Activated naive CD8-positive, alpha-beta T cell (primary cell): Measurements from ENCODE around the gene SC5D.

Source experiments
- H3K27ac Mint-ChIP-seq: one replicate; pipeline ENCODE4 v1.8.0; 2021; ENCODE audit warnings: mixed read lengths
- H3K27me3 Mint-ChIP-seq: one replicate; pipeline ENCODE4 v1.8.0; 2021; ENCODE audit warnings: mixed read lengths
- H3K36me3 Mint-ChIP-seq: one replicate; pipeline ENCODE4 v1.8.0; 2021; ENCODE audit warnings: mixed read lengths
- H3K4me1 Mint-ChIP-seq: one replicate; pipeline ENCODE4 v1.8.0; 2021; ENCODE audit warnings: low read depth, mixed read lengths
- H3K4me3 Mint-ChIP-seq: one replicate; pipeline ENCODE4 v1.8.0; 2021; ENCODE audit warnings: mild to moderate bottlenecking, mixed read lengths
- H3K9me3 Mint-ChIP-seq: one replicate; pipeline ENCODE4 v1.8.0; 2021; ENCODE audit warnings: low read depth, mixed read lengths

Gene SC5D

DNA sequence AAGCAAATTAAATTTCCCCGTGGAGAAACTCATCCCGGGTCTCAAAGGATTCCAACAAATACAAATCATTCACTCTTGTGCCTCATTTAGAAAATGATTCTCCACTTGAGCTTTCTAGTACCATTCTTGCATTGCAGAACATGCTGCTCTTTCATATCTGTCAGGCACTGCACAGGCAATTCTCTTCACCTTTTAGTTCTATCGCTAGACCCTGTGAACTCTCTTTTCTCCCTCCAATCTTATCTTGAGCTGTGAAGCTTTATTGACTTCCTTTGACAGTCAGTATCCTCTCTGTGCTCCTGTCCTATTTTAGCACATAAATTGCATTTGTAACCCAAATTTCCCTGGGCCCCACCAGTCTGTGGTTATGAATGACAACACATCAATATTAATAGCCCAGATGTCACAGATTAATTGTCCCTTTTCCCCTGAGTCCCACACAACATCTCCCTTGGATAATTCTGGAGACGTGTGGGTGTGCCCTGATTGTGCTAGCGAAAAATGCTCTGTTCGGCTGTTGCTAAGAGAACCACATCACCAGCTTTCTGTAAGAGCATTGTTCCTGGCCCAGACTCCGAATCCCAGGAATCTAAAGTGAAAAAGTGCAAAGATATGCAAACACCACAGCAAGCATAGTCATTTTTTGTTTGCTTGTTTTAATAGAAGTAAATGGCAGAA, 22.4 kb upstream of the SC5D start:
- peaks cover 6% of the 10 kb centered on the region for H3K4me1 Mint-ChIP-seq
- H3K9me3 Mint-ChIP-seq = no peaks in the 10 kb centered on the region
- peaks cover 14% of the 10 kb centered on the region for H3K27me3 Mint-ChIP-seq

DNA sequence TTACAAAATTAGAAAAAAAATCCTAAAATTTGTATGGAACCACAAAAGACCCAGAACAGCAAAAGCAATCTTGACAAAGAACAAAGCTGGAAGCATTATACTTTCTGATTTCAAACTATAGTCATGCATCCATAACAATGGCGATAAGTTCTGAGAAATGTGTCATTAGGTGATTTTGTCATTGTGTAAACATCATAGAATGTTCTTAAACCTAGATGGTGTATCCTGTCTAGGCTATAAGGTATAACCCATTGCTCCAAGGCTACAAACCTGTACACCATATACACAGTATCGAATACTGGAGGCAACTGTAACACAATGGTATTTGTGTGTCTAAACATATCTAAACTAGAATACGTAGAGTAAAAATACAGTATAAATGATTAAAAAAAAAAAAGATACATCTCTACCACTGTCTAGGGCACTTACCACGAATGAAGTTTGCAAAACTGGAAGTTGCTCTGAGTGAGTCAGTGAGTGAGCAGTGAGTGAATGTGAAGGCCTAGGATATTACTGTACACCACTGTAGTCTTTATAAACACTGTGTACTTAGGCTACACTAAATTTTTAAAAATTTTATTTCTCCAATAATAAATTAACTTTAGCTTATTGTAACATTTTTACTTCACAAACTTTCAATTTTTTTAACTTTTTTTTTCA, 18.1 kb upstream of the SC5D start:
- peaks cover 2% of the 10 kb centered on the region for H3K27me3 Mint-ChIP-seq
- no peaks in the 10 kb centered on the region for H3K36me3 Mint-ChIP-seq
- H3K9me3 Mint-ChIP-seq = peaks cover 11% of the 10 kb centered on the region
- no peak overlapping the region for H3K27ac Mint-ChIP-seq
- H3K4me3 Mint-ChIP-seq = no peak overlapping the region
- peaks cover 2% of the 10 kb centered on the region for H3K4me1 Mint-ChIP-seq

More for the DNA sequence above, 22.4 kb upstream of the SC5D start:
- Mint-ChIP-seq H3K4me3 (no peak overlapping the region), H3K36me3 (no peaks in the 10 kb centered on the region), H3K27ac (no peak overlapping the region)

DNA sequence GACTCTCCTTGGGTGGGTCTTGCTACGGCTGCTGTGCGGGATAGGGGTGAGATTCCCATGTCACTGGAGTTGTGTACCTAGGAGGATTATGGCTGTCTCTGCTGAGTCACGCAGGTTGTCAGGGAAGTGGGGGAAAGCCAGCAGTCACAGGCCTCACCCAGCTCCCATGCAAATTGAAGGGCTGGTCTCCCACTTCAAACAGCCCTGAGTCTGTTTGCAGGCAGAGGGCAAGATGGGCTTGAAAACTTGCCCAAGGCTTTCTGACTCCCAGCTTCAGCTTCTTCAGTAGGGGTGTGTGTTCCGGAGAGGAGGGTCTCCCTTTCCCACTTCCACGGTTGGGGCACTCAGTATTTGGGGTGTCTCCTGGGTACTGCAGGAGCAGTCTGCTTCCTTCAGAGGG, 10.9 kb upstream of the SC5D start:
- Mint-ChIP-seq H3K36me3 (no peaks in the 10 kb centered on the region), H3K4me3 (no peak overlapping the region), H3K27ac (no peak overlapping the region), H3K9me3 (peaks cover 11% of the 10 kb centered on the region), H3K27me3 (peaks cover 9% of the 10 kb centered on the region), H3K4me1 (no peaks in the 10 kb centered on the region)

DNA sequence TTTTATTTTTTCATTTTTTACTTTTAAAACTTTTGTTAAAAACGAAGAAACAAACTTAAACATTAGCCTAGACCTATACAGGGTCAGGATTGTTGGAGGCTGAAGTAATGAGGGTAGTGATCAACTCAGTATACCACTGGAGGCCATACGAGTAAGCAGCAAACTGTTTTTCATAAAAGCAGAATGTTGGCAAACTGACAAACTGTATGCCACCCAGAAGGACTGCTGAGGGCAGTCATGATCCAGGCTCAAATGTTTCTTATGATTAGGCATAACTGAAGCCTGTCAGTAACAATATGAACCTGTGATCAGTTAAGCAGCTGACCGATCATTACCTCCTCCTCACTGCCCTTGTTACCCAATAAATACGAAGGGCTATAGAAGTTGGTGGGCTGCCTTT, 10.2 kb upstream of the SC5D start:
- no peak overlapping the region for H3K27ac Mint-ChIP-seq
- no peaks in the 10 kb centered on the region for H3K4me1 Mint-ChIP-seq
- peaks cover 9% of the 10 kb centered on the region for H3K27me3 Mint-ChIP-seq
- peaks cover 11% of the 10 kb centered on the region for H3K9me3 Mint-ChIP-seq
- no peaks in the 10 kb centered on the region for H3K36me3 Mint-ChIP-seq
- H3K4me3 Mint-ChIP-seq = no peak overlapping the region

DNA sequence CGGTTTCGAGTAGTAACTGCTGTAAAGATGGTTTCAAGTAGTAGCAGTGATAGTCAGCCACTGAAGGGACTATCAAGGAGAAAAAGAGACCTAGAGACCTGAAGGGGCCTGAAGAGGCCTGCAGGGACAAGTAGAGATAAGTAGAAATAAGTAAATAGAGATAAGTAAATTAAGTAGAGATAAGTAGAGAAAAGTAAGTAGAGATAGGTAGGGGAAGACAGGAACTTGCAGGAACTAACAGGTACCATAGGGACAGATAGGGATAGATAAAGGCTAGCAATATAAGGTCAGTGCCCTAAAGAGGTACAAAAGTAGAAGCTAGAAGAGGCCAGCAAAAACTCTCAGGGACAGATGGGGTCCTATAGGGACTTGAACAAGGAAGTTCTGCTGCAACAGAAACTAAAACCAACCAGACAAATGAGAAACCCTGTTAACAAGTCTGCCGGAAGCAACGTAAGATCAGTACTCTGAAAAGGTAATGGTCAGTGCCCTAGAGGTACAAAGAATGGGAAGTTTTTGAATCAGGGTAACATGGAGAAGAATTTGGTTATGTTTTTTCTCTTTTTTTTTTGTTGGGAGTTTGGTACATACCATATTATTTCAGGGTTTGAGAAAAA, 9.6 kb upstream of the SC5D start:
- Mint-ChIP-seq H3K9me3 (peaks cover 6% of the 10 kb centered on the region), H3K36me3 (no peaks in the 10 kb centered on the region), H3K4me3 (no peak overlapping the region), H3K4me1 (no peaks in the 10 kb centered on the region), H3K27ac (no peak overlapping the region), H3K27me3 (peaks cover 9% of the 10 kb centered on the region)

DNA sequence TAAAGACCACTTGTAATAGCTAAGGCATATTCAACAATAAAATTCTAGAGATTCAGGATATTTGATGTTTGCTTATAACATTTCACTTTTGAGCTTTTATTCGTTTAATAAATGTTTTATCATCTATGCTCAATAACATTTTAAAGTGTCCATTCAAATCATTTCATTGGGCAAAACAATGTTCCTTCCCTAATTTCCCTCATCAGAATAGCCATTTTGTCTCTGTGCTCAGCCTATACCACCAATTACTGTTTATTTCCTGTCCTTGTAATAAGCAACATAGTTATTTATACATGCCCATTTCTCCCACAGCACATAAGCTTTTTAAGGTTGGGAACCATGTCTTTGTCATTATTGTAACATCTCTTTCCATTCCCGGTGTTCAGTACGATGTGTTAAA, 1.3 kb upstream of the SC5D start:
- Mint-ChIP-seq H3K36me3 (peaks cover 2% of the 10 kb centered on the region), H3K4me1 (peaks cover 46% of the 10 kb centered on the region), H3K9me3 (no peaks in the 10 kb centered on the region), H3K27me3 (no peaks in the 10 kb centered on the region), H3K27ac (no peak overlapping the region), H3K4me3 (no peak overlapping the region)

DNA sequence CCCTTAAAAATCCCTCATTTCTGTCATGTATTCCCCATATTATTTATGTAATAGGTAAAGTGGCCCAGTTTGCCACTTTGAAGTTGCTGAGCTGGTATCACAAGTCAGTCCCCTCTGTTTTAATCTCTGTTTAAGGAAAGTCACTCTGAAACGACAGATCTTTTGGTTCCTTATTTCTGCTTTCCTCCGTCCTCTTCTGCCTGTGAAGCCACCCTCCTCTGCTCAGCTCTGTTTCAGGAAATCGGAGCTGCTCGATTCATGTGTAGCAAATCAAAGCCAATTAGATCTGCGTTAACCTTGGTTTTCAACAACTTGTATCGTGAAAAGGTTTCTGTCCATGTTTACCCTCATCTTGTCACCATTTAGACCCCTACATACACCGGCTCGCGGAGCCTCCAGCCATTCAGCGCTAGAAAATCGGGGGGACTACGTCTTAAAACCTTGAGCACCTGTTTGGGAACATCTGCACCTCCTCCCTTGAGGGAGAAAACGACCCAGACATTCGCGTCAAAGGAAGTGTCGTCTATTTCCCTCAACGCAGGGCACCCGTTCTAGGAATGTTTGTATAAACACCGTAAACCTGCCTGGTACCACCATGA, 576 bp upstream of the SC5D start:
- H3K36me3 Mint-ChIP-seq = peaks cover 2% of the 10 kb centered on the region
- peak overlapping the region; percentile 93 for H3K27ac Mint-ChIP-seq
- no peaks in the 10 kb centered on the region for H3K27me3 Mint-ChIP-seq
- no peaks in the 10 kb centered on the region for H3K9me3 Mint-ChIP-seq
- peak overlapping the region; percentile 94 for H3K4me3 Mint-ChIP-seq
- peaks cover 50% of the 10 kb centered on the region for H3K4me1 Mint-ChIP-seq

DNA sequence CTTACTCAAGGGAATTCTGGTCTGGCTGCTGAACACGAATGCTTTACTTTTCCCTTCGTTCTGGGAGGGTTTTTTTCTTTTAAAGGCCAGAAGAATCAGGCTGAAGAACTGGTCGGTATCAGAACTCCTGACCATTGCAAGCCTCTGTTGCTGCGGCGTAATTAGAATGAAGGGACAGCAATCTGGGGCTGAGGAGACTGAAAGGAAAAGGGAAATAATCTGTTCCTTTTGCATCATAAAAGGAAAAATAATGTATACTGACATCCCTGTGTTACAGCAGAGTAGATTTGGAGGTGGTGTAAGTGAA, 670 bp downstream of the SC5D start:
- Mint-ChIP-seq H3K4me3 (peak overlapping the region; percentile 94), H3K9me3 (no peaks in the 10 kb centered on the region), H3K36me3 (peaks cover 2% of the 10 kb centered on the region), H3K4me1 (peaks cover 59% of the 10 kb centered on the region), H3K27me3 (no peaks in the 10 kb centered on the region), H3K27ac (peak overlapping the region; percentile 93)

DNA sequence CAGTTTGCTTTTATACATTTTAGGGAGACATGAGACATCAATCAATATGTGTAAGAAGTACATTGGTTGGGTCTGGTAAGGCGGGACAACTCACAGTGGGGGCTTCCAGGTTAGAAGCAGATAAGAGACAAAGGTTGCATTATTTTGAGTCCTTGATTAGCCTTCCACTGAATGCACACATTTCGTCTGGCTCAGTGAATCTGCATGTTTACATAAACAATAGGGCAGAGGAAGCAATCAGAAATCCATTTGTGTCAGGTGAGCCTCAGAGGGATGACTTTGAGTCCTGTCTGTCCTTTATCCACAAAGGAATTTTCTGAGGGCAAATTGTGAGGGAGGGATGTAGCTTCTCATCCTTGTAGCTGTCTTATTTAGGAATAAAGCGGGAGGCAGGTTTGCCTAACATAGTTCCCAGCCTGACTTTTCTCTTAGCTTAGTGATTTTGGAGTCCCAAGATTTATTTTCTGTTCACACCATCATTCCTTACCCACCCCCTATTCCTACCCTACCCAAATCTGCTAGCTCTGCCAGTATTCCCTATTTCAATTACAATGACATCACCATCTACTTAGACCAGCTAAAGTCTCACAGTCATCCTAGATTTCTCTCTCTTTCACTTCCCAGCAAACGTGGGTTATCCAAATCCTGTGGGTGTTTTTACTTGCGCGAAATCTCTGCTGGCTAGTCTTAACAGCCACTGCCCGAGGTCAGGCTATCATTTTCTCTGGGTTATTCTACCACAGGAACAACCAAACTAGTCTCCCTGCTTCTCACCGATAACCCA, 2.9 kb downstream of the SC5D start:
- no peaks in the 10 kb centered on the region for H3K27me3 Mint-ChIP-seq
- H3K4me3 Mint-ChIP-seq = no peak overlapping the region
- peaks cover 2% of the 10 kb centered on the region for H3K36me3 Mint-ChIP-seq
- H3K9me3 Mint-ChIP-seq = no peaks in the 10 kb centered on the region
- H3K4me1 Mint-ChIP-seq = peaks cover 70% of the 10 kb centered on the region
- peak overlapping the region; percentile 24 for H3K27ac Mint-ChIP-seq

DNA sequence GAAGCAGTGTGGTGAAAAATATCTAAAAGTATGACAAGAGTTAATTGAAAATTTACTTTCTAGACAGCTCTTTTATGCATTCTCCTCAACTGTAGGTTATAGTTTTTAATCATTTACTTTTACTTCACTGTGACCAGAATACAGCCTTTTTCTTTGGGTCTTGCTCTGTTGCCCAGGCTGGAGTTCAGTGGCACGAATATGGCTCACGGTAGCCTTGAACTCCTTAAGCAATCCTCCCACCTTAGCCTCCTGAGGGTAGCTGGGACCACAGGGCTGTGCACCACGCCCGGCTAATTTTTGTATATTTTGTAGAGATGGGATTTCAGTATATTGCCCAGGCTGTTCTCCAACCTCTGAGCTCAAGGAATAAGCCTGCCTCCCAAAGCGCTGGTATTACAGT, 5.3 kb downstream of the SC5D start:
- Mint-ChIP-seq H3K9me3 (no peaks in the 10 kb centered on the region), H3K4me3 (no peak overlapping the region), H3K27ac (no peak overlapping the region), H3K4me1 (peaks cover 78% of the 10 kb centered on the region), H3K36me3 (peaks cover 2% of the 10 kb centered on the region), H3K27me3 (no peaks in the 10 kb centered on the region)

DNA sequence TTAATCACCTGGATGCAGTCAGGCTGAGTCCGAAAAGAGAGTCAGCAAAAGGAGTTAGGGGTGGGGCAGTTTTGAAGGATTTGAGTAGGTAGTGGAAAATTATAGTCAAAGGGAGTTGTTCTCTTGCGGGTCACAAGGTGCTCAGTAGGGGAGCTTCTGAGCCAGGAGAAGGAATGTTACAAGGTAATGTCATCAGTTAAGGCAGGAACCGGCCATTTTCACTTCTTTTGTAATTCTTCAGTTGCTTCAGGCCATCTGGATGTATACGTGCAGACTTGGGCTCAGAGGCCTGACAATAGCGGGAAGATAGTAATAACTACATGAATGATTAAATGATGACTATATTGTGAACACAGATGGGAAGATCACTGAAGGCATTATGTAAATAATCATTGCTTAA, 6.2 kb downstream of the SC5D start:
- peaks cover 2% of the 10 kb centered on the region for H3K36me3 Mint-ChIP-seq
- H3K4me3 Mint-ChIP-seq = no peak overlapping the region
- no peak overlapping the region for H3K27ac Mint-ChIP-seq
- H3K27me3 Mint-ChIP-seq = no peaks in the 10 kb centered on the region
- H3K9me3 Mint-ChIP-seq = no peaks in the 10 kb centered on the region
- H3K4me1 Mint-ChIP-seq = peaks cover 74% of the 10 kb centered on the region

DNA sequence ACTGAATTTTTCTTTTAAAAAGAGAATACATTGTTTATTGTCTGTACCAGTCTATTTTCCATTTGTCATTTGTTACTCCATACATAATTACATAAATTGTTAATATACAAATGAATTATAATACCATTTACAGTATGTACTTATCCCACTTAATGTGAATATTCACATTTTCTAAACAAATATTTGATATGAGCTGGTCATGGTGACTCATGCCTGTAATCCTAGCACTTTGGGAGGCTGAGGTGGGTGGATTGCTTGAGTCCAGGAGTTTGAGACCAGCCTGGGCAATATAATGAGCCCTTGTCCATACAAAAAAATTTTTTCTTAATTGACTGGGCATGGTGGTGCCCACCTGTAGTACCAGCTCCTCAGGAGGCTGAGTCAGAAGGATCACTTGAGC, 6.8 kb downstream of the SC5D start:
- Mint-ChIP-seq H3K4me3 (no peak overlapping the region), H3K36me3 (peaks cover 2% of the 10 kb centered on the region), H3K4me1 (peaks cover 69% of the 10 kb centered on the region), H3K27me3 (no peaks in the 10 kb centered on the region), H3K9me3 (no peaks in the 10 kb centered on the region), H3K27ac (no peak overlapping the region)

DNA sequence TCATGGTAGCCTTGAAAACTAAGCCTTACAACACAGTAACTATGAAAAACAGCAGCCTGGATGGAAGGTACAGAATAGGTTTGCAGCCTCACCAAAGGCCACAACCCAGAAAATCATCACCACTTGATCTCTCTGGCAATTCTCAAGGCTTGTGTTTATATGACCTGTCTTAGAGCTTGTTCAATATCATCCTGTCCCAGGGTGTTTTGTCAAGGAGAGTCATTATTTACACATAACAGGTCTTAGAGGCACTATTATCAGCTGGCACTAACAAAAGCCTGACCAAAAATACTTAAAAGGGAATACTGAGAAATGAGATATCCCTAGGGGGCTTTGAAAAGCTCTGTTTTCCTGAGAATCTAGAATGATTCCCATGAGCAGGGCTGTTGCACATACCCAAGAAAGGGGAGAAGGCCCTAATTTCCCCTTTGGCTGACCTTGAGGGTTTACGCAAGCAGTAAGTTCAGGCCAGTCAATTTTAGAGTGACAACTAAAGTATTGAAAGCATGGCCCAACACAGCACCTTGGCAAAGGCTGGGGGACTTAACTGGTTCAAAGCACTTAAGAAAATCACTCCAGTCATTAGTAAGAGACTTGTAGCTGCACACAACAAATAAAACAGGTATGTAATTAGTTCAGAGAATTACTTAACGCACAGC, 7.9 kb downstream of the SC5D start:
- Mint-ChIP-seq H3K9me3 (no peaks in the 10 kb centered on the region), H3K36me3 (peaks cover 6% of the 10 kb centered on the region), H3K4me1 (peaks cover 59% of the 10 kb centered on the region), H3K27ac (no peak overlapping the region), H3K27me3 (no peaks in the 10 kb centered on the region), H3K4me3 (no peak overlapping the region)

DNA sequence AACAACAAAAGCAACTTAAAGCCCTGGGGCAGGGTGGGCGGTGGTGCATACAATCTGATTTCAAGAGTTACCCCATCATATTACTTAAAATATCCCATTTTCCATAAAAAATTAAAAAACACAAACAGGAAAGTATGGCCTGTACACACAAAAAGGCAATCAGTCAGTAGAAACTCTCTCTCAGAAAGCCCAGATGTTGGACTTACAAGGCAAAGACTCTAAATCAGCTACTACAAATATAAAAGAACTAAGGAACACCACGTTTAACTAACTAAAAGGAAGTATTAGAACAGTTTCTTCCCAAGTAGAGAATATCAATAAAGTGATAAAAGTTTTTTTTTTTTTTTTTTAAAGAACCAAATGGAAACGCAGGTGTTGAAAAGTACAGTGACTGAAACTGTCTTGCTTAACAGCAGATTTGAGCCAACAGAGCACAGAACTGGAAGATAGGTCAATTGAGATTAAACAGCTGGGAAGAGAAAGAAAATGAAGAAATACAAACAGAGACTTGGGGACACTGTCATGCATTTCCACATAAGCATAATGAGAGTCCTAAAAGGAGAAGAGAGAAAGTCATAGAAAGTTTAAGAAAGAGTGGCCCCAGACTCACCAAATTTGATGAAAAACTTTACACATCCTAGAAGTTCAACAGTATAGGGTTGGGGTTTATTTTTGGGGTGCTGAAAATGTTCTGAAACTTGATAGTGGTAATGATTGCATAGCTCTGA, 8.6 kb downstream of the SC5D start:
- Mint-ChIP-seq H3K4me1 (peaks cover 53% of the 10 kb centered on the region), H3K27ac (no peak overlapping the region), H3K9me3 (no peaks in the 10 kb centered on the region), H3K4me3 (no peak overlapping the region), H3K27me3 (no peaks in the 10 kb centered on the region), H3K36me3 (peaks cover 8% of the 10 kb centered on the region)
